ENCODE data around the gene CHEK2. TPM values are rescaled to one million over a fixed set of nuclear protein-coding genes. Genes with fewer than 3 reads are reported as not detected.
"Not testable (repeated sequence)": the region's sequence is repeated elsewhere in the genome, so short reads cannot be mapped to it uniquely, and the experiment has no call there.

Gene CHEK2
- polyA plus RNA-seq, 3 donors: 6.6 to 13.1 (median 7.8) TPM

- no peak for DNase-seq
- H3K36me3 Mint-ChIP-seq: no peaks in the 10 kb centered on the region
- no peaks in the 10 kb centered on the region for H3K27me3 ChIP-seq (ENCODE audit: control insufficient read depth in 2 of 2, insufficient read depth in 2 of 2, low read length in 2 of 2)
- no peak overlapping the region for H3K9ac ChIP-seq (ENCODE audit: insufficient read depth, low read length, poor library complexity, severe bottlenecking)
- no peak overlapping the region for H3K27ac Mint-ChIP-seq
- peaks cover 5% of the 10 kb centered on the region in 2 donors for H3K9me3 ChIP-seq (replicated peaks in 1 of 2; ENCODE audit: control insufficient read depth in 1 of 2, insufficient read depth in 1 of 2, low read length in 2 of 2)
- peaks cover 3 to 6% (median 3%) of the 10 kb centered on the region in 3 donors for H3K27me3 Mint-ChIP-seq (ENCODE audit: low read depth in 3 of 3)
- H3K4me3 Mint-ChIP-seq: no peak overlapping the region
- H4K20me1 ChIP-seq (ENCODE audit: insufficient read depth, low read length): no peaks in the 10 kb centered on the region
- no peak overlapping the region for H3K4me2 ChIP-seq (replicated peaks; ENCODE audit: extremely low read depth, low read length, poor library complexity, severe bottlenecking)
- no peak overlapping the region for H2AFZ ChIP-seq (ENCODE audit: insufficient read depth, low read depth, low read length, poor library complexity, severe bottlenecking)
- no peak overlapping the region for H3K27ac ChIP-seq (ENCODE audit: low read depth in 1 of 2, low read length in 2 of 2)
- TF ChIP-seq CTCF (IDR thresholded peaks at IDR 0.05): no peak
- intact Hi-C loops (cut with micrococcal nuclease): no loop called here
- no peaks in the 10 kb centered on the region for H3K79me2 ChIP-seq (ENCODE audit: insufficient read depth, low read length)
- peaks cover 0 to 9% (median 7%) of the 10 kb centered on the region in 7 donors for H3K9me3 Mint-ChIP-seq
- H3K4me3 ChIP-seq (replicated peaks in 1 of 3; ENCODE audit: low read depth in 2 of 3, low read length in 3 of 3): no peak overlapping the region
- H3K36me3 ChIP-seq (replicated peaks in 1 of 2; ENCODE audit: control insufficient read depth in 1 of 2, insufficient read depth in 2 of 2, low read length in 2 of 2): no peaks in the 10 kb centered on the region
- H3K4me1 ChIP-seq (ENCODE audit: control insufficient read depth in 1 of 2, insufficient read depth in 2 of 2, low read length in 2 of 2): no peaks in the 10 kb centered on the region
- H3K4me1 Mint-ChIP-seq: no peaks in the 10 kb centered on the region
- WGBS (ENCODE audit: insufficient coverage): 86% methylated on average over 2 of the region's 3 CpGs
Observed at GRCh38 chr22:28766628-28767027, 25.0 kb upstream of the CHEK2 start.

GRCh38 chr22:28762000-28762399 lies 20.4 kb upstream of the CHEK2 start:
- H2AFZ ChIP-seq (ENCODE audit: insufficient read depth, low read depth, low read length, poor library complexity, severe bottlenecking); H3K9me3 ChIP-seq (replicated peaks in 1 of 2; ENCODE audit: control insufficient read depth in 1 of 2, insufficient read depth in 1 of 2, low read length in 2 of 2); H3K4me2 ChIP-seq (replicated peaks; ENCODE audit: extremely low read depth, low read length, poor library complexity, severe bottlenecking); H3K27me3 ChIP-seq (ENCODE audit: control insufficient read depth in 2 of 2, insufficient read depth in 2 of 2, low read length in 2 of 2); H3K4me3 Mint-ChIP-seq; intact Hi-C loops (cut with micrococcal nuclease); H3K36me3 Mint-ChIP-seq; H4K20me1 ChIP-seq (ENCODE audit: insufficient read depth, low read length); H3K9me3 Mint-ChIP-seq; H3K27ac ChIP-seq (ENCODE audit: low read depth in 1 of 2, low read length in 2 of 2); H3K79me2 ChIP-seq (ENCODE audit: insufficient read depth, low read length); H3K9ac ChIP-seq (ENCODE audit: insufficient read depth, low read length, poor library complexity, severe bottlenecking); H3K27ac Mint-ChIP-seq; H3K27me3 Mint-ChIP-seq (ENCODE audit: low read depth in 3 of 3); H3K4me3 ChIP-seq (replicated peaks in 1 of 3; ENCODE audit: low read depth in 2 of 3, low read length in 3 of 3); H3K36me3 ChIP-seq (replicated peaks in 1 of 2; ENCODE audit: control insufficient read depth in 1 of 2, insufficient read depth in 2 of 2, low read length in 2 of 2); DNase-seq: not testable (repeated sequence)
- H3K4me1 ChIP-seq (ENCODE audit: control insufficient read depth in 1 of 2, insufficient read depth in 2 of 2, low read length in 2 of 2): peaks cover 17% of the 10 kb centered on the region in 2 donors
- H3K4me1 Mint-ChIP-seq: peaks cover 22% of the 10 kb centered on the region
- WGBS (ENCODE audit: insufficient coverage): 100% methylated on average over 3 of the region's 4 CpGs
